Lower lobe of right lung (tissue), 2 donors: Measurements from ENCODE around the gene PSMB5. TPM values are rescaled to one million over a fixed set of nuclear protein-coding genes. Genes with fewer than 3 reads are reported as not detected.

Experiments used
- ATAC-seq, 2 donors: fragments of 200-7000 bp; cut with Tn5 transposase; one replicate each; pipeline ENCODE4 v1.9.1; 2020 to 2022; ENCODE audit warnings: mild to moderate bottlenecking in 2 of 2, moderate library complexity in 2 of 2
- DNase-seq: peaks from one replicate; pipeline ENCODE4 v3.0.0-alpha.2; 2020
- H3K27ac ChIP-seq: fragments of 200-600 bp; one replicate; pipeline ENCODE4 v1.8.0; 2022
- H3K27me3 ChIP-seq: fragments of 200-600 bp; one replicate; pipeline ENCODE4 v1.8.0; 2022; ENCODE audit warnings: low read depth
- H3K36me3 ChIP-seq: fragments of 200-600 bp; one replicate; pipeline ENCODE4 v1.8.0; 2022; ENCODE audit warnings: mild to moderate bottlenecking
- H3K4me1 ChIP-seq: fragments of 200-600 bp; one replicate; pipeline ENCODE4 v1.8.0; 2022
- H3K4me3 ChIP-seq: fragments of 200-600 bp; one replicate; pipeline ENCODE4 v1.8.0; 2022; ENCODE audit warnings: mild to moderate bottlenecking
- H3K9me3 ChIP-seq: fragments of 200-600 bp; one replicate; pipeline ENCODE4 v1.8.0; 2022
- intact Hi-C: fragments of 100-400 bp; cut with DNase I; formaldehyde crosslinking; loops from one replicate; pipeline ENCODE4 v1.11.0; 2022
- total RNA-seq: library from RNA; stranded (reverse); fragmentation: NEBNext Ultra II Directional; extraction: Animal tissue kit (Norgen Biotek cat#: 25700); gene quantifications from one replicate; pipeline ENCODE4 v1.2.1, GENCODE V29; 2021
- TF ChIP-seq, protein P1 (sequence below): fragments of 200-600 bp; IDR thresholded peaks from one replicate; pipeline ENCODE4 v1.8.0; 2022; ENCODE audit warnings: antibody characterized with exemption, mild to moderate bottlenecking
- donor health status: DM: no; HTN: yes; CAD: no; lungs with severe emphysema.

Gene PSMB5
- total RNA-seq, 1 donor from 2014 or later = 71.5 TPM

DNA sequence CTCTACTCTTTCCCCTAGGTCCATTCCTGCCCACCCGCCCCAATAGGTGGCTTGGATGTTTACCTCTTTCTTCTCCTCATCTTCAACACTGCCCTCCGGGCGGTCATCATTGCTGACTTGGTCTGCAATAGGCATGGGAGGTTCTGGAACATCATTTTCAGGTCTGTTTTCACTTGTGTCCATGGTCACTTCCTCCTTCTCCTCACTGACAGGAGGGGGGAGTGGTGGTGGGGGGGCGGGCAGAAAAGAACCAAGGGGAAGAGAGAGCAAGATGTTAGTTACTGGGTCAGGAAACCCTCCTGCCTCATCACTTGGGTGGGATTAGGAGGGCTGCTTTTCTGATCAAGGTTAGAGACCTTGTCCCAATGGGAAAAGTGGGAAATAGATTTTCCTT is 34.7 kb upstream of the PSMB5 start:
- intact Hi-C loops = no loop called here
- H3K27ac ChIP-seq = no peak overlapping the region

DNA sequence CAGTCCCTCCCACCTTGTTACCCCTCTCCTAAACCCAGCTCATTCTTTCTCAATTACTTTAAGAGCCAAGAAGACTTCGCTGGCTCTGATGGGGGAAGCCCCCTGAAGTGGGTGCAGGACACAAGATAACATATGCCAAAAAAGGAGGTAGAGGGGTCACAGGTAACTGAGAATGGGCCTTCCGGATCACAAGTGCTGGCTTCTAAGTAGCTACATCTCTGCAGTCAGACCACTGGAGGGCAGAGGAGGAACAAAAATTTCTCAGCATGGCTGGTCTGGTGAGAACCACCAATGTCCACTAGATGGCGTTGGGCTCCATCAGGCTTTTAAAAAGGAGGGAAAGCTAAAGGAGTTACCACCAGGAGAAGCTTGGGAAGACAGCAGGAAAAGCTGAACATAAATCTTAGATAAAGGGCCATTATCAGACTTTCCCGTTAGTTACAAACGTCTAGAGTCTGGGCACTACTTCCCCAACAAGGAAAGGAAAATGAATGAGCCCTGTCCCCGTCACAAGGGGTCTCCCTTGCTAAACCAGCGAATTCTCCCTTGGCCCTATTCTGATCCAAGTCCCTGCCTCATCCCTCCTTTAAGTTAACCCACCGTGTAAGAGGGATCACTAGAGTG is 34.2 kb upstream of the PSMB5 start:
- ATAC-seq (peak; percentile 87 to 91), DNase-seq (no peak)
- Histone ChIP-seq H3K9me3 (no peaks in the 10 kb centered on the region), H3K27me3 (no peaks in the 10 kb centered on the region), H3K4me3 (no peak overlapping the region), H3K27ac (no peak overlapping the region), H3K4me1 (peaks cover 36% of the 10 kb centered on the region), H3K36me3 (peaks cover 78% of the 10 kb centered on the region)
- intact Hi-C loops = no loop called here
- TF ChIP-seq, protein P1, sequence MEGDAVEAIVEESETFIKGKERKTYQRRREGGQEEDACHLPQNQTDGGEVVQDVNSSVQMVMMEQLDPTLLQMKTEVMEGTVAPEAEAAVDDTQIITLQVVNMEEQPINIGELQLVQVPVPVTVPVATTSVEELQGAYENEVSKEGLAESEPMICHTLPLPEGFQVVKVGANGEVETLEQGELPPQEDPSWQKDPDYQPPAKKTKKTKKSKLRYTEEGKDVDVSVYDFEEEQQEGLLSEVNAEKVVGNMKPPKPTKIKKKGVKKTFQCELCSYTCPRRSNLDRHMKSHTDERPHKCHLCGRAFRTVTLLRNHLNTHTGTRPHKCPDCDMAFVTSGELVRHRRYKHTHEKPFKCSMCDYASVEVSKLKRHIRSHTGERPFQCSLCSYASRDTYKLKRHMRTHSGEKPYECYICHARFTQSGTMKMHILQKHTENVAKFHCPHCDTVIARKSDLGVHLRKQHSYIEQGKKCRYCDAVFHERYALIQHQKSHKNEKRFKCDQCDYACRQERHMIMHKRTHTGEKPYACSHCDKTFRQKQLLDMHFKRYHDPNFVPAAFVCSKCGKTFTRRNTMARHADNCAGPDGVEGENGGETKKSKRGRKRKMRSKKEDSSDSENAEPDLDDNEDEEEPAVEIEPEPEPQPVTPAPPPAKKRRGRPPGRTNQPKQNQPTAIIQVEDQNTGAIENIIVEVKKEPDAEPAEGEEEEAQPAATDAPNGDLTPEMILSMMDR = peak; percentile 96

More for the DNA sequence above, 34.7 kb upstream of the PSMB5 start:
- Histone ChIP-seq H3K36me3 (peaks cover 78% of the 10 kb centered on the region), H3K4me1 (peaks cover 36% of the 10 kb centered on the region), H3K27me3 (no peaks in the 10 kb centered on the region), H3K4me3 (no peak overlapping the region), H3K9me3 (no peaks in the 10 kb centered on the region)
- TF ChIP-seq, protein P1 = no peak
- no peak for ATAC-seq
- no peak for DNase-seq

DNA sequence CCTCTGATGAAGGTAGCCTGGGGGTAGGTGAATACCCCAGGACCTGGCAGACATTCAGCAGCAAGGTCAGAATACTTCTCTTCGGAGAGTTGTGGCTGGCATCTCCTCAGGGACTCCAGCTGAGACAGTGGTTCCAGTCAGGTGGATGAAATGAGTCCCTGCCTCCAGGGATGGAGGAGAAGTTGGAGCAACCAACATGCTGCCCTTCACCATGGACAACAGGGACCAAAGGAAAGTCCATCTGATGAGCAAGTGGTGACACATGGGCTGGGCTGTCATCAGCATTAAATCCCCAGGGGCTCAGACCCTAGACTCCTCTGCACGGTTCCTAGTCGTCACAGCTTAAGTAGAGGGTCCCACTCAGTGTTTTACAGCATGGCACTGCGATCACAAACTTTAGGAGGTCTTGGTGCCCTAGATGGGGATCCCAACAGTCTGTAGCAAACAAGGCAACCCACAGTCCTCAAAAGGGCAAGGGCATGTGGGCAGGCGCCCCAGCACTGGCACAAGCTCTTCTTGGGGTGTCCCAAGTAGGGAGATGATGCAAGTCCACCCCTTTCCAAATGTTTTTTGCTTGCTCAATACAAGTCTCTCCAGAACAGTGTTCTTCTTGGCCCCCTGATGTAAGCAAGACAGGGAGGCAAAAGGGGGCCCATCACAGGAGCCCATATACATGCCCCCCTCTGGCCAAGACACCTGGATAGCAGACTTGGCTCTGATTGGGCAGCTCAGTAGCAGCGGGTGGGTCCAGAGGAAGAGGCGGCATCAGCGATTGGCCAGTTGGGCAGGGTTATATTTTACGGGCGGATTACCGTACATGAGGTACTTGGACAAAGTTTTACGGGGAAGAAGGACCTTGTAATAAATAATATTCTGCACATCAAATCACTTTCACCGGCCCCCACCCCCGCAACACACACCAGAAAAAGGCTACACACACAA is 33.4 kb upstream of the PSMB5 start:
- no peak overlapping the region for H3K4me3 ChIP-seq
- H3K36me3 ChIP-seq = peaks cover 78% of the 10 kb centered on the region
- peaks cover 36% of the 10 kb centered on the region for H3K4me1 ChIP-seq
- intact Hi-C loops = no loop called here
- H3K27ac ChIP-seq = no peak overlapping the region
- ATAC-seq (no peak), DNase-seq (no peak)
- no peaks in the 10 kb centered on the region for H3K9me3 ChIP-seq
- TF ChIP-seq, protein P1 = no peak
- H3K27me3 ChIP-seq = no peaks in the 10 kb centered on the region

DNA sequence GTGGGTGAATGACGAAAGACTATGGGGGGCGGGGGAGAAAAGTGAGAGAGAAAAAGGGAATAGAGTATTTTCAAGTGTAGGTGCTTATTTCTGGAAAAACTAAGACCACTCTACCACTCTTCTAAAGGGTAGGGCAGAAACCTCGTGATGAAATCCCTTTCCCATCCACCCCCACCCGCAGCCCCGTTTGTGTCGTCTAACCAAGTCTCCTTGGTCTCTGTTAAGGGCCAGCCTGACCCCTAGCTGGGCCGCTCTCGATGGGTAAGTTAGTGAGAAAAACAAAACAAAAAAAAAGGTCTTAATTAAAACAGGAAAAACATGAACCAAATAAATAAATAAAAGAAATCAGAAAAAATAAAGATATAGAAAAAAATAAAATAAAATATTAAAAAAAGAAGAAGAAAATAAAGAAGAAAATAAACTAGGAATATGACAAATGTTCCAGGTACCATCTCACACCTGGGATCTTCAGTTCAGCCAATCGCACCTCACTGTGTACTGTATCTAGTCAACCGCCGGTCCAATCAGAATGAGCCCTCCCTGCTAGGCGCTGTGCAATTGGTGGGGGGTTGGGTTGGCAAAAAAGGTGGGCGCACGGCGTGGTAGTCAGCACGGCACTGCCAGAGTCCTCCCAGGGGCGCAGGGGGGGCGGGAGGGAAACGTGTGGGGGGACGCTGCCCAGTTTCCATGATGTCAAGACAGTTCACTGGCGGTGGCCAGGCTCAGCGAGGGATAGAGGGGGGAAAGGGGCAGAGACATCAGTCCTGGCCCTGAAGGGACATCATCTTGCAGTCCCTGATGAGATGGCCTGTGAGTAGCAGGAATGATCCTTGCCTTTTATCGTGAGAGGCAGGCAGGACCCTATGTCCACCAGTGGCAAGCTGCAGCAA is 32.4 kb upstream of the PSMB5 start:
- DNase-seq (no peak), ATAC-seq (no peak)
- Histone ChIP-seq H3K4me1 (peaks cover 37% of the 10 kb centered on the region), H3K4me3 (no peak overlapping the region), H3K36me3 (peaks cover 78% of the 10 kb centered on the region), H3K27me3 (no peaks in the 10 kb centered on the region), H3K27ac (no peak overlapping the region), H3K9me3 (no peaks in the 10 kb centered on the region)
- TF ChIP-seq, protein P1 = no peak
- intact Hi-C loops = no loop called here

DNA sequence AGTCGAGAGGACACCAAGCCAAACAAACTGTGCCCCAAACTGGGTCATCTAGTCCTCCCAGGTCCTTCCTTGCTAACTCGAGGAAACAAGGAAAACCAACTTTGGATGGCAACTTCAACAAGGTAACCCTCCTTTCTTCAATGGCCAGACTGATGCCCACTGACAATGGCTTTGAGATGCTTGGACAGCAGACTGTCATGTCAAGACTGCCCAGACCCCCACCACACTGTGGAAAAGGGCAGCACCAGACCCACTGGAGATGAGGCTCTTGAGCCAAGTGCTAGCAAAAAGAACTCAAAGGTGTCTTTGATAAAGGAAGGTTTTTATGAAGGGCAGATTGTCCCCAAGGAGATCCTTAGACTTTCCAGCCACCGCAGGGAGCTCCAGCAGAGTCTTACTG is 31.7 kb upstream of the PSMB5 start:
- no peak overlapping the region for H3K4me3 ChIP-seq
- H3K36me3 ChIP-seq = peaks cover 81% of the 10 kb centered on the region
- H3K27ac ChIP-seq = no peak overlapping the region
- H3K4me1 ChIP-seq = peaks cover 33% of the 10 kb centered on the region
- DNase-seq (no peak), ATAC-seq (no peak)
- intact Hi-C loops = no loop called here
- TF ChIP-seq, protein P1 = no peak
- no peaks in the 10 kb centered on the region for H3K27me3 ChIP-seq
- H3K9me3 ChIP-seq = no peaks in the 10 kb centered on the region
